GM21526 (cell line): ENCODE results near the gene IKBKG.
A peak's percentile ranks its signal among the peaks of the same experiment; 100 is the strongest.
"Not testable (repeated sequence)": the region's sequence is repeated elsewhere in the genome, so short reads cannot be mapped to it uniquely, and the experiment has no call there.

ENCODE experiments used
- ATAC-seq: cut with Tn5 transposase; IDR thresholded peaks from one replicate; pipeline ENCODE4 v1.9.1; 2021; ENCODE audit warnings: moderate library complexity; ENCODE audit not compliant: unreplicated experiment, low FRiP score

The IKBKG gene, protein sequence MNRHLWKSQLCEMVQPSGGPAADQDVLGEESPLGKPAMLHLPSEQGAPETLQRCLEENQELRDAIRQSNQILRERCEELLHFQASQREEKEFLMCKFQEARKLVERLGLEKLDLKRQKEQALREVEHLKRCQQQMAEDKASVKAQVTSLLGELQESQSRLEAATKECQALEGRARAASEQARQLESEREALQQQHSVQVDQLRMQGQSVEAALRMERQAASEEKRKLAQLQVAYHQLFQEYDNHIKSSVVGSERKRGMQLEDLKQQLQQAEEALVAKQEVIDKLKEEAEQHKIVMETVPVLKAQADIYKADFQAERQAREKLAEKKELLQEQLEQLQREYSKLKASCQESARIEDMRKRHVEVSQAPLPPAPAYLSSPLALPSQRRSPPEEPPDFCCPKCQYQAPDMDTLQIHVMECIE

DNA sequence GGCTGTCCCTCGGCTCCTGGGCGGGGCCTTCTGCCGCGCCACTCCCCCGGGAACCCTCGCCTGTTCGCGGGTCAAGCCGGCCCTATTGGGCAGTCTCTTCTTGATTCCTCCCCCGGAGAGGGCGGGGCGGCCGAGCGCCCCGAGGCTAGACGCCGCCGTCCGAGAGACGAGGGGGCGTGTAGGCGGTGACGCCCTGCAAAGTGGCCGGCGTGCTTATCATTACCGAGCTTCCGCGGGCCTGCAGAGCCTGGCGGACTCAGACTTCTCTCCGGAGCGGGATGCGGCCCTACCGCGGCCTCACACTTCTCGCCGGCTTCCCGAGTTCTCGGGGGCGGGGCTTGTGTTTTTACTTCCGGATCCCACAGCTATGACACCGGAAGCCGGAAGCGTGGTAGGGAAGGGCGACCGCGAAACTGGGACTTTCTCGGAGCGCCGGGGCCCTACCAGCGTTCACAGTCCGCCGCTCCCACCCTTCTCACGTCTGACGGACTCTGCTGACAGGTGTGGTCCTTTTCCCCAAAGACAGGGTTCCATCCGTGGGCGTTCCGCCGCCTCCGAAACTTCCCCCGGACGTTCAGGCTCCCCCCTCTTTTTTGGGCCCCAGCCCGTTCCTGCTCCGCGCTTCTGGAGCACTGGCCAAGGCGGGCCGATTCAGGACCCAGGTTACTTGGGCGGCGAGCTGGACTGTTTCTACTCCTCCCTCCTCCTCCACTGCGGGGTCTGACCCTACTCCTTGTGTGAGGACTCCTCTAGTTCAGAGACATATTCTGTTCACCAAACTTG, at the start of gene IKBKG:
Gene IKBKG (plus strand): TSS at position 376 of the 783 bp plus-strand sequence. CDS start 4,383 bp downstream, outside the sequence.
- peak; percentile 74 for ATAC-seq

DNA sequence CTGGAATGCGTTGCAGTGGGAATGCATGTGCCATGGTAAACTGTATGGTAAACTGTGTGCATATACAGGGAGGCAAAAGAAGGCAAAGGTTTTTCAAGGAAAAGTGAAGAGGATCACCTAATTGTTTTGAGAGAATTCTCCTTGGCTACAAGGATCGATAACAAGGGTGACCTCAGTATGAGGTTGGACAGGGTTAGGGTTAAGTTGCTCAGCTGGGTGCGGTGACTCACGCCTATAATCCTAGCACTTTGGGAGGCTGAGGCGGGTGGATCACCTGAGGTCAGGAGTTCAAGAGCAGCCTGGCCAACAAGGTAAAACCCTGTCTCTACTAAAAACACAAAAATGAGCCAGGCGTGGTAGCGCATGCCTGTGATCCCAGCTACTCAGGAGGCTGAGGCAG, 46.0 kb upstream of the IKBKG start:
- ATAC-seq = not testable (repeated sequence)

DNA sequence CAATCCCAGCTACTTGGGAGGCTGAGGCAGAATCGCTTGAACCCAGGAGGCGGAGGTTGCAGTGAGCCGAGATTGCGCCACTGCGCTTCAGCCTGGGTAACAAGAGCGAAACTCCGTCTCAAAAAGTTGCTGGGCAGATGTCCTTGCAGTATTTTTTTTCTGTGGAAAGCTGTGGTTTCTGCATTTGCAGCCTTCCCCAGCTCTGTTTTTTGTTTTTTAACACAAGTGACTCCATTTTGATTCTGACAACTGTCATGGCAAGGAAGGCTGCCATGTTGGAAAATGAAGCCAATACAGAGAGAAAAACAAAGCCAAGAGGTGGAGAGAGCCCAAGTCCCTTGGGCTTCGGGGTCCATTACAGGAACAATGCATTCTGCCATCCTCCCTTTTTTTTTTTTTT, 45.3 kb upstream of the IKBKG start:
- ATAC-seq = no peak

DNA sequence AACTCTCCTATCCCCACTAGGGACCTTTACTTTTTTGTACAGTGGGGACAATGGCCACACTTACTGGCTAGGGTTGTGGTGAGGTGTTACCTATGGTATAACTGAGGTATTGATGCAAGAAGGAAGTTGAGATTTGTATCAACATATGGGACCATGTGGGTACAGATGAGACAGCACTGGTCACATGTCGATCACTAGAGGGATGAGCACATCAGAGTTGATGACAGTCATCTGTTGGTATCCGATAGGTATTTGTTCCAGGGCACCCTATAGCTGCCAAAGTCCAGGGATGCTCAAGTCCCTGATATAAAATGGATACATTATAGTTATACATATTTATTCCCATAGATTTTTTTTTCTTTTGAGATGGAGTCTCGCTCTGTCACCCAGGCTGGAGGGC, 44.4 kb upstream of the IKBKG start:
- no peak for ATAC-seq

DNA sequence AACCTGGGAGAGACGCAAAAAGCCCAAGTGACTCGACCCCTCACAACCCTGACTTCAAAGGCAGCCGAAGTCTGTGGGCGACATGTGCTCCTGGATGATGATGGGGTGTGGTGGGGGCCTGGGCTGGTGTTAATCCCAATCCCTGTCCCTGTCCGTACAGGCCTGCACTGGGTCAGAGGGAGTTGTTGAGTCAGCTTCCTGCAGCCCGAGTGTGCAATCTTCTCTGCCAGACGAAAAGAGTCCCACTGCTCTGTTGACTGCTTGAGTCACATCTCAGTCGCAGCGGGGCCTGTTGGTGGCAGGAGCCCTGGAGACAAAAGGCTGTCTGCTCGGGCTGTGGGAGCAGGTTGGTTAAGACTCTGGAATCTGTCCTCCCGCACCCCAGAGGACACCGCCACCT, 41.7 kb upstream of the IKBKG start:
- no peak for ATAC-seq

DNA sequence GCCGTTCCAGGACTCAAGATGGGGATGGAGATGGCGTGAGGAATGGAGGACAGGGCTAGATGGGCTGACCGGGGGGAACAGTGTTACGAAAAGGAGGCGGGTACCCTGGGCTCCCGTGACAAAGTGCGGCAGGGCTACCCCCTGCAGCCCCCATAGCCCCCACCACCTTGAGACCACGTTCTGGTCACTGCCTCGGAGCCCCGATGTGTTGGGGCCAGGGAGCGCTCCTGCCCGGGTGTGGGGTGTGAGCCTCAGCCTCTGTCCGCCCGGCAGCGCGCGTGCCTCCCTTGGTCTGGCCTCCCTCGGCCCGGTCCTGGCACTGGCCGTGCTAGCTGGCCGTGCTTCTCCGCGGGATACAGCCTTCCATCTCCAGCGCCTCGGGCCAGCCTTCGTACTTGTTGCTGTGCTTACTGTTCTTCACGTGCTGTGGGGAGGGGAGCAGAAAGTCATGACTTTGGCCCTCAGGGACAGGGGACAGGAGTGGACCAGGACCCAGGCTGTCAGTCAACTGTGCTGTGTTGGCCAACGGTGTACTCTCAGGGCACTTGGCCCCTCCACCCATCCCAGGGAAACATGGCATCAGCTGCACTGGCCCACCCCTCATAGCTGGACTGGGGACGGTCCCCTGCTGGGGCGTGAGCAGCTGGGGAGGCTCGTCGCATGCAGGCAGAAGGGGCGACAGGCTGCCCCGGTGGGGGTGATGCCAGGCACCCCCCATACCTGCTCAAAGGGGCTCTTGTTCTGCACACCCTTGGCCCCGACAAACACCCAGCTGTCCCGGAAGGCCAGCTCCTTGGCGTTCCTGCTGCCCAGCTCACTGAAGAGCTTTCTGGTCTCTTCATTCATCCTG, 40.7 kb upstream of the IKBKG start:
- ATAC-seq = no peak

DNA sequence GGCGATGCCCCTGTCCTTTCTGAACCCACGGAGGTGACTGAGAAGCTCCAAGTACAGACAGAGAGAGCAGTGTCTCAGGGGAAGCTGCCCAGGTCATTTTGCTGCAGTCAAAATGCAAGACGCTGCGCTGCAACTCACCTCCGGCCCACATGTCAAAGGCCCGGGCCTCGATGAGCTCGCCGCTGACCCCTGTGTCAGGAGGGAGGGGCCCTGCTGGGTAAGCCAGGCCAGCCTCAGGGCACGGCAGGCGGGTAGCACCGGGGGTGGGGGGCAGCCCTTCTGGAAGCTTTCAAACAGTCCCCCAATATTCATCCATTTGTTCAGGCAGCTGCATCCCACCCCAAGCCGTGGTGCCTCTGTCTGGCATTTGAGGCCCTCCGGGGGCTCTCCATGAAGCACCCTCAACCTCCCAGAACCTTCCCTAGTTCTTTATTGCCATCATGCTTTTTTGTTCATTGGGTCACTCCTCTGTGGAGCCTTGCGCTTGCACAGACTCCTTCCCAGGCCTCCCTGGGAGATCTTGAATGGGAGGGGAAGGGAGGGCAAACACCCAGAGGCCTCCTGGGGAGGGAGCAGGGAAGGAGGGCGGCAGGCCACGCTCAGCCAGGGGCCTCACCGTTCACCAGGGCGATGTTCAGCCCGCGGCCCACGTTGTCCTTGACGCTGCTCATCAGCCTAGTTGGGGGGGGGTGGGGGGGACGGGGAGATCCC, 39.6 kb upstream of the IKBKG start:
- no peak for ATAC-seq

DNA sequence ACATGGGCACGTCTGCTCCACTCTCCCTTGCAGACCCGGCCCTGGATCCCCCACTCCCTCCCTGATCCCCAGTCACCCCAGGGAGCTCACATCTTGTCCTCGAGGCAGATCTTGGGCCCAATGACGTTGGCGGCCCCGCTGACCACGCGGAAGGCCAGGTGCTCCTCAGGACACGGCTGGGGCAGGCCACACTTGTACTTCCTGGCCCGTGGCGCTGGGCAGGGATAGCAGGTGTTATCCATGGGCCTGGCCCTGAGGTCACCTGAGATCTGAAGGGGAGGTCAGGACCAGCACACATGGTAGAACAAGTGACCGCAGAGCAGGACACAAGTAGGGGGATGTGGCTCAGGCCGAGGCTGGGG, 39.1 kb upstream of the IKBKG start:
- ATAC-seq = no peak

DNA sequence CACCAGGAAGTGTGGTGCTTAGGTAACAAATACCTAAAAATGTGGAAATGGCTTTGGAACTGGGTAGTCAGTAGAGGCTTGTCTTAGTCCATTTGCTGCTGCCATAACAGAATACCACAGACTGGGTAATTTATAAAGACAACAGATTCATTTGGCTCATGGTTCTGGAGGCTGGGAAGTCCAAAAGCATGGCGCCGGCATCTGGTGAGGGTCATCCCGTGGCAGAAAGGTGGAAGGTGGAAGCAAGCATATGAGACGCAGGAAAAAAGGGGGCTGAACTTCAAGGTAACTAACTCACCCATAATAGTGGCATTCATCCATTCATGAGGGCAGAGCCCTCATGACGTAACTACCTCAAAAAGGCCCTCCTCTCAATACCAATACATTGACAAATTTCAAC, 38.0 kb upstream of the IKBKG start:
- no peak for ATAC-seq

DNA sequence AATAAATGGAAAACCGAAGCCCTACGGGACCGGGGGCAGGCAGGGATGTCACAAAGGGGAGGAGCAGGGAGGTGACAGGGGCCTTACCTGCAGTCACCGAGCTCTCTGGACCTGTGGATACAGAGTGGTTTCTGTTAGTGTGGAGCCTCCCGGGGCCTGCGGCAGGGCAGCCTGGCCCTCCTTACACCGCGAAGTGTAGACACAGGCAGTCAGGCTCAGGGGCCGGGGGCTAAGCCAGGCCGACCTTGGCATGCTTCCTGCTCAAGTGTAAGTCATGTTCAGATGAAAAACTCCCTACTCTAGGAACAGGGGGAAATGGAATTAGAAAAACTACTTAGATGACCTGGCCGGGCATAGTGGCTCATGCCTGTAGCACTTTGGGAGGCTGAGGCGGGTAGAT, 35.7 kb upstream of the IKBKG start:
- ATAC-seq = no peak

DNA sequence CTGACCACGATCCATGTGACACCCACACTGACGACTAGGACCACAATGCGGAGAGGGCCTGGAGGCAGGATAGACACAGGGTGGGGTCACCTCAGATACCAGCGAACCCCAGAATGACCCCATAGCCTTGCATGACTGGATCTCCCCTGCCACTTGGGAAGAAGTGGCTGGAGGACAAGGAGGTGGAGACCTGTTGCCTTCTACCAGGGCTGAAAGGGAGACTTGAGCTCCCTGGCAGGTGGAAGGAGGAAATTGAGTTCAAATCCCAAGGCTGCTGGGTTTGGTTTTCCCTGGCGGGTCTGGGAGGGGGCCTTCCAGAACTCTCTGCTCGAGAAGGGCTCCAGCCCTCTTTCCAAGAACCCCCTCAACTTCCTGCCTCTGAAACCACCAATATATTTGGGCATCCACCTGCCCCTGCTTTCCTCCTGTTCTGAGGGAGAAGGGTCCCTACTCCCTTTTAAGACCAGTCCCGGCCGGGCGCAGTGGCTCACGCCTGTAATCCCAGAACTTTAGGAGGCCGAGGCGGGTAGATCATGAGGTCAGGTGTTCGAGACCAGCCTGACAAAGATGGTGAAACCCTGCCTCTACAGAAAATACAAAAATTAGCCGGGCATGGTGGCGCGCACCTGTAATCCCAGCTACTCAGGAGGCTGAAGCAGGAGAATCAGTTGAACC, 34.4 kb upstream of the IKBKG start:
- no peak for ATAC-seq

DNA sequence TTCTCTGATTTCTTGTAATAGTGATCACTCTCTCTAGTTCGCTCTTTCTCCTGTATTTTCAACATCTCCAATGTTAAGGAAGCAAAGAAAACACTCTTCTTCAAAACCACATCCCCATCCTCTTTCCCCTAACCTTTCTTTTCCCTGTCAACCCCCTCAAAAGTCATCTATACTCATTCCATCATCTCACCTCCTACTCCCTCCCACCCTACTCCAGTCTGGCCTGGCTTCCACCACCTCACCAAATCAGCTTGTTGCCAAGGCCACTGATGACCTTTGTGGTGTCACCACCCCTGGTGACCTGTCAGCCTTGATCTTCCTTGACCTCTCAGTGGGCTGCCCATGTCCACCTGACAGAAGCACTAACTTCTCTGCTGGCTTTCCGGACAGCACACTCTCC, 33.7 kb upstream of the IKBKG start:
- ATAC-seq = no peak

DNA sequence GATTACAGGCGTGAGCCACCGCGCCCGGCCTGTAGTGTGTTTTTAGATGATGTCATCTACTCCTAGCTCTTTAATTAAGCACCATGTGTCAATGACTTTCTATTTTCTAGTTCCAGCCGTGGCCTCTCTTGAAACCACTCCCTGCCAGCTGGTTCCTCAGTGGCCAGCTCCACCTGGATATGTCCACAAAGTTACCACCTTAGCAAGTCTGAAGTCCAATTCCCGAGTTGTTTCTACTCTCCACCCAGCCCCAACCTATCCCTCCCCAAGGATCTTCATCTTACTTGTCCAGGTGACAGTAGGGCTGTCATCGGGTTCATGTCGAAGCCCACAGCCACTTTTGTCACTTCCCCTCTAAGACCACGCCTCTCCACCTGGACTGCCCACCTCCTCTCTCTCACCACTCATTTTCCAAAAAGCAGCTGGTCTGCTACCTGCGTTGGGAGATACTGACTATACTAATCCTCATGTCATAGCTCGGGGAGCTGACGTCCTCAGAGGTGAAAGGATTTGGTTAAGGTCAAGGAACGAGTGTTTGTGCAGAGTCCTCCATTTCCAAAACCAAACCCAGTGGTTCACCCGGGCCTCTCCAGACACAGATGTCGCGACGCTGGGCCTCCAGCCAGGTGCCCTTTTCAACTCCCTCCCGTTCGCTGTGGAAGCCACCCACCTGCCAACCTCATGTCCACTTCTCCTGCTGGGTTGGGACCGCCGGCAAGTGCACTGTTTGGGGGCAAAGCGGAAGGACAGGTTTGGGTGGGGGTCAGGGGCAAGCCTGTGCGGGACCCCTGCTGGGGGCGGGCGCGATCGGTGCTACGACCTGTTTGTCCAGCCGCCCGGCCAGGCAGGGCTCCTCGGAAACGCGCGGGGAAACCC, 32.1 kb upstream of the IKBKG start:
- no peak for ATAC-seq

DNA sequence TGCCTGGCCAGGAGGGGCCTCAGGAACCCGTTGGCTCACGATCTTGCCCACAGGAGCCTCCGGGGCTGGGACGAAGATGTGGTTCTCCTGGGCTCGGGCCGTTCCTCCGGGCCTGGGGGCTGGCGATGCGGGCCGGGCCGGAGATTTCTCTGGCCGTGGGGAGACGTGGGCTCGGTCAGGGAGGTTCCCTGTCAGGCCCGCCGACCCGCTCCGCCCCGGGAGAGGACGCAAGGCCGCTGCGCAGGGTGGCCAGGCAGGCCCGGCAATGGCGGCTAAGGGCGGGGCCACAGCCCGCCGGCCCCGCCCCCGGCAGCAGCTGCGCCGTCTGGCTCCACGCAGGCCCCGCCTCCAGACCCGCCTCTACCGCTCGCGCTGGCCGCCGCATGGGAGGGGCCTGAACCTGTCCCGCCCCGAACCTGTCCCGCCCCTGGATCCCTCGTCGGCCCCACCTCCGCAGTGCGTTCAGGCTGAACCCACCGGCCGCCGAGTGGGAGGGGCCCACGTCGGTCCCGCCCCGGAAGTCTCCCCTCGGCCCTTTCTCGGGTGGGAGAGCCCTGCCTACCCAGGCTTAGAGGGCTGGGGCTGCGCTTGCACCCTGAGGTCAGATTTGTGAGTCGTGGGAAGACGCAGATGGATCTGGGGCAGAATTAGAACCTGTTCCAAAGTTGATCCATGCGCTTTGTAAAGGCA, 31.3 kb upstream of the IKBKG start, which contains the start of gene FAM3A:
Gene FAM3A (minus strand): TSS at position 267 of the 690 bp plus-strand sequence. CDS start 460 bp downstream, outside the sequence.
- peak; percentile 80 for ATAC-seq

DNA sequence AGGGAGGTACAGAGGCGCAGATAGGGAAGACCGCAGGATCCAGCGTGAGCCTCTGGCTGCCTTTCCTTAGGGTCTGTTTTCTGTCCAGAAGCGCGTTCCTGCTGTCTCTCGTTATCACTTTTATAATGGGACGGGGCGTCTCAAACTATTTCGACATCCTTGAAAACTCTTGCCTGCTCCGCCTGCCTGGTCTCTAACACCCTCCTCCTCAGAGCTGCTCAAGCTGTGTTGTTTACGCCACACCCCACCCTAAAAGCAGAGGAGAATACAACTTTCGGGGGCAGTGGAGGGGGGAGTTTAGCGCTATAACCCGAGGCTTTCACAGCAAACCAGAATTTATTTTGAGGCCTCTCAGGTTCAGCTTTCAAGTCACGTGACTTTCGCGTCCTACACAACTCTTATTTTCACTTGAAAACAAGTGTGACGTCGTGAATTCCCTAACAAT, 30.7 kb upstream of the IKBKG start:
- ATAC-seq = no peak

DNA sequence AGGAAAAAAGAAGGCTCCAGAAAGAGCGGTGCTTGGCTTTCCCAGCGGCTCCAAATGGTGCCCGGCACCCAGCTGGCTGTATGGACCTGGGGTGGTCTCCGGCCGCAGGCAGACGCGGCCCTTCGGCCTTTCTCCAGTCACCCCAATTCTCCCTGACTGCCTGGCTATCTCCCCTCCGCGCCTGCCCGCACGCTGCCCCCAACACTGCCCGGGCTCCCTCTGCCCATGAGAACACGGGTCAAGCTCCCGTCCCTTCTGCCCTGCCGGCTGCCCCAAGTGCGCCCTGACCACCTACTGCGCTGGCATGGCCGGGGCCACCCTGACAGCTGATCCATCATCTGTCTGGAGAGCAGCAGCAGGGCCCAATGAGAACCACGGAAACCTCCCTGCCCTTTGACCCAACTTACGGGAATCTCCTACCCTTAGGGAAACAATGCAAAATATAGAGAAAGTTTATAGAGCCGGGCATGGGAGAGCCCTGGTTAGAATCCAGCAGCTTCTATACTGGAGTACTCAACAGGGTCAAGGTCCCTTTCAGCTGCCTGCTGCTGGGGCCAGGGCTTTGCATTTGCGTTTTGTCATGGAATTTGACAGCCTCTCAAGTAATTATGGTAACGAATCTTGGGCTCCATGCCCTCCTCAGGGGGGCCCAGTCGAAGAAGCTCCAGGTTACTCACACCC, 30.2 kb upstream of the IKBKG start:
- no peak for ATAC-seq

DNA sequence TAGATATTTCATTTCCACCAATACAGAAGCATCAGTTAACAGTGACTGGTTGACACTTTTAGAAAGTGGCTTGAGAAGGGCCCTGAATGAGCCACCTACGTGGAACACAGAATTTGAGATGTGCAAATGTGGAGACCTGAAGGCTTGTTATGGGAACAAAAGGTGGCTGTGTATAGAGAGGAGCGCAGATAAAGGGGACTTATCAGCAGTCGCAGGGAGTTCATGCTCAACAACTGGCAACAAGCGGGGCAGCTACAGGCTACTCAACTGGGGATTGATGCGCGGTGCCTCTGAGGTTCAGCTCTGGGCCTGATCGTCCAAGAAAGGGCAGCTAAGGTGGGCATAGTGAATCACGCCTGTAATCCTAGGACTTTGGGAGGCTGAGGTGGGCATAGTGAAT, 28.0 kb upstream of the IKBKG start:
- ATAC-seq = no peak
